GM12875 (cell line): Measurements from ENCODE around the gene KCNJ15.

ENCODE experiments used
- H3K4me3 ChIP-seq: one replicate; pipeline ENCODE4 v1.5.1; 2011; ENCODE audit warnings: low read depth, low read length, control low read depth
- TF ChIP-seq, protein P1 (sequence below): IDR thresholded peaks from 2 replicates; pipeline ENCODE4 v1.5.1; 2011; ENCODE audit warnings: low read depth, mild to moderate bottlenecking, control low read depth, inconsistent platforms, low read length, moderate library complexity, borderline replicate concordance; ENCODE audit not compliant: insufficient read depth

KCNJ15 gene

GRCh38 chr21:38267991-38268863, 11.4 kb downstream of the KCNJ15 start:
- TF ChIP-seq, protein P1, sequence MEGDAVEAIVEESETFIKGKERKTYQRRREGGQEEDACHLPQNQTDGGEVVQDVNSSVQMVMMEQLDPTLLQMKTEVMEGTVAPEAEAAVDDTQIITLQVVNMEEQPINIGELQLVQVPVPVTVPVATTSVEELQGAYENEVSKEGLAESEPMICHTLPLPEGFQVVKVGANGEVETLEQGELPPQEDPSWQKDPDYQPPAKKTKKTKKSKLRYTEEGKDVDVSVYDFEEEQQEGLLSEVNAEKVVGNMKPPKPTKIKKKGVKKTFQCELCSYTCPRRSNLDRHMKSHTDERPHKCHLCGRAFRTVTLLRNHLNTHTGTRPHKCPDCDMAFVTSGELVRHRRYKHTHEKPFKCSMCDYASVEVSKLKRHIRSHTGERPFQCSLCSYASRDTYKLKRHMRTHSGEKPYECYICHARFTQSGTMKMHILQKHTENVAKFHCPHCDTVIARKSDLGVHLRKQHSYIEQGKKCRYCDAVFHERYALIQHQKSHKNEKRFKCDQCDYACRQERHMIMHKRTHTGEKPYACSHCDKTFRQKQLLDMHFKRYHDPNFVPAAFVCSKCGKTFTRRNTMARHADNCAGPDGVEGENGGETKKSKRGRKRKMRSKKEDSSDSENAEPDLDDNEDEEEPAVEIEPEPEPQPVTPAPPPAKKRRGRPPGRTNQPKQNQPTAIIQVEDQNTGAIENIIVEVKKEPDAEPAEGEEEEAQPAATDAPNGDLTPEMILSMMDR = no peak
- H3K4me3 ChIP-seq = no peak overlapping the region

- TF ChIP-seq, protein P1 = no peak
- H3K4me3 ChIP-seq = no peak overlapping the region
Measured at GRCh38 chr21:38268864-38269575, 12.2 kb downstream of the KCNJ15 start.

GRCh38 chr21:38269576-38269936, 12.8 kb downstream of the KCNJ15 start:
- TF ChIP-seq, protein P1 = no peak
- no peak overlapping the region for H3K4me3 ChIP-seq

GRCh38 chr21:38272215-38272614, 15.4 kb downstream of the KCNJ15 start:
- H3K4me3 ChIP-seq = no peak overlapping the region
- TF ChIP-seq, protein P1 = no peak

DNA sequence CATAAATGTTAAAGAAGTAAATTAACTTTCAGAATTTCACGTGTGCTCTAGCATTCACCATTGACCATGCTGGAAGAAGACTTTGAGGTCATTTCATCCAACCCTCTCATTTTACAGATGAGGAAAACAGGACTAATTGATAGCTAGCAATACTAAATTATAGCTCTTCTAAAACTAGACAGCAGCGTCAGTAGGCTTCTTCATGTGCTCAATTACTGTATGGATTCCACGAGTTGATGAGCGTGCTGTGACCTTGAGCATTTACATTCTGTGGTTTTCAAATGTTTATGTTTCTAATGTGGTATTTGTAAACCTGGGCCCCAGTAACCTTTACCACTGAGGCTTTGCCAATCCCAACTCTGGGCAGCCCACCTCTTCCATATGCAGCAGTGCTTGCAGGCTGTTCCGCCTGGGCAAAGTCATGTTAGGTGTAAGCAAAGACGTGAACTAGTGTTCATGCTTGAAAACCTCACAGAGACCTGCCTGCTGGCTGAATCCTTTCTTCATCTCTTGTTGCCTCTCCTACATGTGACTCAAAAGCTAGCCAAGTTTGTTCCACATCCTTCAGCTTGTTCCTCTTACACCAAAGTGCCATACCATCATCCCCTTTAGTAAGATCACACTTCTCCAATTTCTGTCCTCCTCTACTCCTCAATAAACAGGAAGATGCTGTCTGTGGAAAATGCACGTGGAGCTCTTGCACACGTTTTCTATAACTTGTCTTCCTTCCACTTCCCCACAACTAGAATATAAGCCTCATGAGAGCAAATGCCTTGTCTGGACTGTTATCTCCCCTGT, 17.2 kb downstream of the KCNJ15 start:
- TF ChIP-seq, protein P1 = no peak
- no peak overlapping the region for H3K4me3 ChIP-seq

- TF ChIP-seq, protein P1 = no peak
- H3K4me3 ChIP-seq = no peak overlapping the region
Measured at GRCh38 chr21:38277501-38278131, 20.8 kb downstream of the KCNJ15 start.
